8988T (cell line): ENCODE data around the gene SLC8A2.

Experiments
- DNase-seq: peaks from one replicate; pipeline ENCODE4 v3.0.0; 2011

Gene SLC8A2, protein sequence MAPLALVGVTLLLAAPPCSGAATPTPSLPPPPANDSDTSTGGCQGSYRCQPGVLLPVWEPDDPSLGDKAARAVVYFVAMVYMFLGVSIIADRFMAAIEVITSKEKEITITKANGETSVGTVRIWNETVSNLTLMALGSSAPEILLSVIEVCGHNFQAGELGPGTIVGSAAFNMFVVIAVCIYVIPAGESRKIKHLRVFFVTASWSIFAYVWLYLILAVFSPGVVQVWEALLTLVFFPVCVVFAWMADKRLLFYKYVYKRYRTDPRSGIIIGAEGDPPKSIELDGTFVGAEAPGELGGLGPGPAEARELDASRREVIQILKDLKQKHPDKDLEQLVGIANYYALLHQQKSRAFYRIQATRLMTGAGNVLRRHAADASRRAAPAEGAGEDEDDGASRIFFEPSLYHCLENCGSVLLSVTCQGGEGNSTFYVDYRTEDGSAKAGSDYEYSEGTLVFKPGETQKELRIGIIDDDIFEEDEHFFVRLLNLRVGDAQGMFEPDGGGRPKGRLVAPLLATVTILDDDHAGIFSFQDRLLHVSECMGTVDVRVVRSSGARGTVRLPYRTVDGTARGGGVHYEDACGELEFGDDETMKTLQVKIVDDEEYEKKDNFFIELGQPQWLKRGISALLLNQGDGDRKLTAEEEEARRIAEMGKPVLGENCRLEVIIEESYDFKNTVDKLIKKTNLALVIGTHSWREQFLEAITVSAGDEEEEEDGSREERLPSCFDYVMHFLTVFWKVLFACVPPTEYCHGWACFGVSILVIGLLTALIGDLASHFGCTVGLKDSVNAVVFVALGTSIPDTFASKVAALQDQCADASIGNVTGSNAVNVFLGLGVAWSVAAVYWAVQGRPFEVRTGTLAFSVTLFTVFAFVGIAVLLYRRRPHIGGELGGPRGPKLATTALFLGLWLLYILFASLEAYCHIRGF

DNA sequence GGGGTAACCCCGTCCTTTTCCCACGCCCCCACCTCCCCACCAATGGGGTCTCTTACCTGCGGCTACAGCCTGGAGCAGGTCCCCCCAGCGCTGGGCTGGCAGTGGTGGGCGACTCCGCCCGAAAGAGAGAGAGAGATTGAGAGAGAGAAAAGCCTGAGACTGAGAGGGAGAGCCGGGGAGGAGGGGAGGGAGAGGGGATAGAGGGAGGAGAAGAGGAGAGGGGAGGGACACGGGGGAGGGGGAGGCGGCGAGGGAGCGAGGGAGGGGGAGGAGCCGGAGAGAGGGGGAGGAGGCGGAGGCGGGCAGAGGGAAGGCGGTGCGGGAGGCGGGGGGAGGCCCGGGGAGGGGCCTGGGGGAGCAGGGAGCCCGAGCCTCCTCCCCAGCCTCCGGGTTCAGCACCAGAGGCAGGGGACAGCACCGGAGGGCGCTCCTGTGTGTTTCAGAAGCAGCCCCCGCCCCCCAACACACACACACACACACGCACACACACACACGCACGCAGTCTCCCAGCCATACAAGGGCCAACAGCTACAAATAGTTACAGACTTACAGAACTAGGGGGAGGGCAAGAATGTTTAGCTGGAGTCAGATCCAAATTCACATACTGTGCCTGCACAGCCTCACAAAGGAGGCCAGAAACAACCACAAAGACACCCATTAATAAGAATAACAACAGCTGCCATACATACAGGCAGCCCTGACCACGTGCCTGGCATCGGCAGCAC is at the start of gene SLC8A2:
TSS of gene SLC8A2 (minus strand) at position 161 of the 725 bp plus-strand sequence. CDS start 5,490 bp downstream, outside the sequence.
- peak; percentile 76 for DNase-seq

DNA sequence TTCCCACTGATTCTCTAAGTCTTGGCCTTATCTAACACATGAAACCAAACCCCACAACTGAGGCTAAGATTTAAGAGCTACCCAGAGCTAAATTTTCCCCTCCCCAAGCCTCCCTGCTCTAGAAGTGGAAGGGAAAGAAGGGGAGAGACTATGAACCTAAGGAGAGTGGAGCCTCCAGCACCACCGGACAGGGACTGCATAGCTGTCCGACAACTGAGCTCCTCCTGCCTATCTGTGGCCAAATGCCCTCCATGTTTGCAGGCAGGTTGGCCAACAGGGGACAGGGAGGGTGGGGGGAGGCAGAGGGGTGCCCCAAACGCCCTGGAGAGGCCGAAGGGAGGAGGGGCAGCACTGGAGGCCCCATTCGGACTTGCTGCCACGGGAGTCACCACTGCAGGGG is 49.1 kb upstream of the SLC8A2 start:
- DNase-seq: no peak

DNA sequence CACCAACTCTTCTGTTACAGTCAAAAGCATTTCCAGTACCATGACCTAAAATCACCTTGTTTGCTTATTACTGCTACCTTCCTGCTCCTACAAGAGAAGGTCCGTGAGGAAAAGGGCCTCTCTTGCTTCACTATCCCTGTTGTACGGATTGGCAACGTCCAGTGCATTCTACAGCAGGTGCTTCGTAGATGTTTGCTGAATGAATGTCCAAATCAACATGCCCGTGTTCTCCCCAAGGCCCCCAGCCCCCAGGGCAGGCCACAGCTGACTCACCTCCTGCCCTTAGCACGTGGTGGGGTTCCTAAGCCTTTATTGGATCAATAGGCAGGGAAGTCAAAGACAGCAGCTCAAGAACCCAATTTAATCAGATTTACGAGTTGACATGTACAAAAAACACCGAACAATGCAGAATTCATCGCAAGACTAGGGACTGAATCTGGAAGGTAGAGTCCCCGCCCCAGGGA is 48.7 kb upstream of the SLC8A2 start:
- DNase-seq: no peak

DNA sequence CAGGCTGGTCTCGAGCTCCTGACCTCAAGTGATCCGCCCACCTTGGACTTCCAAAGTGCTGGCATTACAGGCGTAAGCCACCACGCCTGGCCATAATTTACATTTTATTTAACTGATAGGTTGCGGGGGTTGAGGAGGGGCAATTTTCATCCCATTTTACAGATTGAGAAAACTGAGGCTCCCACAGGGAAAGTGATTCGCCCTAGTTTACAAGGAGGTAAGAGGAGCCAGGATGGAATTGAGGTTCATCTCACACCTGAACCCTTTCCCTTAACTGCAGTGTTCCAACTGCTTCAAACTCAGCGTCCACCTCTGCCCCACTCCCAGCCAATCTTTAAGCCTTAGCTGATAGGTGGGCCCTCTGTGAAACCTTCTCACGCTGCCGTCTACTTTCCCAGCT is 47.2 kb upstream of the SLC8A2 start:
- DNase-seq: no peak

DNA sequence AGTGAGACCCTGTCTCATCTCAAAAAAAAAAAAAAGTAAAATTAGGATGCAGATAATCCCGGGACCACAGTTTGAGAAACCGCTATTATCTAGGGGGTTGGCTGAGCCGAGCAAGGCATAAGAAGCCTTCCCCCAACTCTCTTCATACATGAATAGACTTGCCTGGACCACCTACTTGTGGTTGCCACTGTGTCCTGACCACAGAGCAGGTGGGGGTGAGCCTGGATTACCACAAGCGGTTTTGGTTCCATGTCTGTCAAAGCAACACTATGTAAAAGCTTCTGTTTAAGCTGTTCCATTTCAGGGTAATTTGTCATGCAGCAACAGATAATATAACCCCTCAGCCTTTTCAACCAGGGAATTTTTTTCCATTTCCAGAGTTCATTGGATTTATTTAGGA is 46.4 kb upstream of the SLC8A2 start:
- no peak for DNase-seq

DNA sequence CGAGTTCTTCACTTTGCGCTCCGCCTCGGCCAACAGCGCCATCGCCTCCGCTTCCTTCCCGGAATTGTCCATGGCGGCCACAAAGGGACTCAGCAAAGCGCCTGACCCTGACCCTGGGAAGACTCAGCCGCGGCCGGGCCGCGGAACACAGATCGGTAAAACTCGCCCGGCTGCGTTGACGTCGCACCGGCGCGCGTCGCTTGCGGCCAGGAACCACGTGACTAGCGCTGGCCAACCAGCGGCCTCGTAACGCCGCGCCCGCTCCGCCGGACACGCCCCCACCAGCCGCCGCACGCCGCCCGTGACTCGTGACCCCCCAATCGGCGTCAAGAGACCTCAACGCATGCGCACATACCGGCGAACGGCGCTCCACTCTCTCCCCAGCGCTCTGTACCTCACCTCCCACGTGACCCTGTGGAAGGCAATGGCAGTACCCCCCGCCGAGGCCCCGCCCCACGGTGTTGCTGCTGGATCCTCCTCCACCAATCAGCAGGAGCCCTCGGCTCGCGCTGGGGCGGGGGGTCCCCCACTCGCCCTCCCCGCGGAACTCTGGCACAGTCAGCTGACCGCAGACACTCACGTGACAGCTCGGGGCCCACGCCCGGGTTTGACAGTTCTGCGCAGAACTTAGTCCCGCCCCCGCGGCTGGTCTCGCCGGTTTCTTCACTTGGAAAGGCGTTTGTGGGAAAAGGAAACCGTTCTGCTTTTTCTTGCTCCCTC is 43.3 kb upstream of the SLC8A2 start, which contains the start of gene NAPA:
TSS of gene NAPA (minus strand) at position 195 of the 720 bp plus-strand sequence. CDS start at position 72, 123 bp downstream.
- peak; percentile 89 for DNase-seq

DNA sequence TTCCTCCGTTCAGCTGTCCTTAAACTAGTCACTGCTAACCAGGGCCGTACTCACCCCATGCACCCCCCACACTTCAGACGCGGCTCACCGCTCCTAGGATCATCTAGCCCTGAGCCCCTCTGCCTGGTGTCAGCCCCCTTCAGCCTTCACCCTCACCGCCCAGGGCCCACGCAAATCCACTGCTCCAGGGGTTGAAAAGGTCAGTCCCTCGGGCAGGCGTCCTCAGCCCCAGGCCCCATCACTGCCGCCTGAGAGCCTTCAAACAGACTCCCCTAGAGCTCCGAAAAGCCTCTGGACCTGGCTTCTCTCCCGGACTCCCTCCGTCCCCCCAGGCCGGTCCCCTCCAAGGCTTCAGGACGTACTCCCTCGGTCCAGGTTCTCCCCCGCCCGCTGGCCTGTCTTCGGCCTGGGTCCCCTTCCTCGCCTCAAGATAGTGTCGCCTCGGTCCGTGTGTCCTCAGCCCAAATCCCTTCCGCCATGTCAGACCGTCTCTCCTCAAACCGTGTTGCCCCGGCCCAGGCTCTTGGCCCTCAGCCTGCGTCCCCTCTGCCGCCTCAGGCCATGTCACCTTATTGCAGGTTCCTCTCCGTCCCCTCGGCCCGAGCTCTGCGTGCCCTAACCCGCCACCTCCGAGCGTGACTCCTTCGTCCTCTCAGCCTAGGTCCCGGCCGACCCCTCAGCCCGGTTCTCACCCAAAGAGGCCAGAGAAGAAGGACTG is 42.6 kb upstream of the SLC8A2 start:
- DNase-seq: no peak

DNA sequence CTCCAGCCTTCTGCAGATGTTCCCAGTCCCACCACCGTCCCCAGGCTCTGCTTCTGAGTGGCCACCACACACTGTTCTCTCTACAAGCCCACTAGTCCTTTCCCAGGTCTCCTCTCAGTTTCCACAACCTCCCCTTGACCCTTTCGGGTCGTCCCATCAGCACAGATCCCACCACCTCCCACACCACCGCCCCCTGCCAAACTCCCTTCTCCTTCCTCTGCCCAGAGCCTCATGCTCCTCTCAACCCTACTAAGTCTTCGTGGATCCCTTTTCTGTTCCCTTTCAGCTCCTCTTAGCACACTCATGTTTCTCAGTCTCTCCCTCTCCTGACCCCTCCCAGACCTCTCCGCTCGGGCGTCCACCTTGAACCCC is 41.2 kb upstream of the SLC8A2 start:
- no peak for DNase-seq

DNA sequence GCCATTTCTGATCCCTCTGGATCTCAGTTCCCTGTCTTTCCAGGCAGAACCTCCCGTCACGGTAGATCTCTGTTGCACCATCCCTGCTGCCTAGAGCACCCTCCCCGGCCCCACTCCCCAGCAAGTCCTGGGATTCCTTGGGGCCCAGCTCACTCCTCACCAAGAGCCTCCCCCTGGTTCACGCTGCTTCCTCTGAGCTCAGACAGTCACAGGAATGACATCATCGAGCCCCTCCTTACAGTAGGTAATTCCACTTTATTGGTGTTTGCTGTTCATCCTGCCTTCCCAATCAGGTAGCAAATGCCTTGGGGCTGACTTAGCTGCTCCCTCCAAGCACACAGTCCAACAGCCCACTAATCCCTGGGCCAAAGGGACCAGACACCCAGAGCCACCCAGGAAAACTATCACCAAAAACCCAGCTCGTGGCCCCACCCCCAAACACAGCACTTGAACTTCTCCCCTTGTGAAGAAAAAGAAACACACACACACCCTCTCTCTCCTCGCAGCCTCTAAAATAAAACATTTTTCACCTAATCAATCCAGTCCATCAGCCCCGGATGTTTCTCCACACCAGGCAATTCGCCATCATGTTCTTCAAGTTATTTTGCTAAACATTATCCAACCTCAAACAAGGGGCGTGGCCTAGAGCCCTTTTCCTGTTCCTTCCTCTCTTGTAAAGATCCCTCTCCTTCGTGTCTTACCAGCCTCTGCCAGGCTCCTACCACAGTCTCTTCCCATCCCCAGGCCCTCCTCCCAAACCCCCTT is 40.7 kb upstream of the SLC8A2 start:
- DNase-seq: no peak

DNA sequence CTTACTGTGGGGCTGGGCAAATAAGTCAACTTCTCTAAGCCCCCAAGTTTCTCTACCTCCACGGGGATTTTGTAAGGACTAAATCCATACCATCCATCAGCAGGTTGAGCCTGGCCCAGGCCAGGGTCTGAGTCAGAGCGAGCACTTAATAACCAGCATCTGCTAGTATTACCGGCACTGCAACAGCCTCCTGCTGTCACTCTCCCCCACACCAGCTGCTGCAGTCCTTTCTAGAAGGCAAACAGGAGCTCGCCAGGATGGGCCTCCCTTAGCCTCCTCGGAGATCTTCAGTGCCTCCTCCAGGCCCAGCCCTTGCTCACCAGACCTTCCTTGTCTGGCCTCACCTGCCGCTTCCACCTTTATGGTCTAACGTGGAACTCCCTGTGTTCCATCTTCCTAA is 40.0 kb upstream of the SLC8A2 start:
- no peak for DNase-seq

DNA sequence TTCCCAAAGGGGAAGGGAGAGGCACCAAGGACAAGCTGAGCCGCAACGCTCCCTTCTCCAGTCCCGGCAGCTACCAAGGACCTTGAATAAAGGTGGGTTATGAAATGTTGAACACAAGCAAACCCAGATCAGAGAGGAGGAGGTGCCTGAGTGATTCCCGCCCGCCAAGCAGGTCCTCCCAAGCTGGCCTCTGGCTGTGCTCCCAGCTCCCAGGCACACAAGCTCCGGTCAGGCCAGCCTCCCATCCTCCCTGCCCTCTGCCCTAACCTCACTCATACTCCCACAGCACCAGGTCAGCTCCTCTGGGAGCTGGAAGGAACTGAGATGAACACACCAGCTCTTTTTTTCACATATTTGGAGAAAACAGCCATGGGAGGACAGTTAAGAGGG is 39.4 kb upstream of the SLC8A2 start:
- DNase-seq: no peak

DNA sequence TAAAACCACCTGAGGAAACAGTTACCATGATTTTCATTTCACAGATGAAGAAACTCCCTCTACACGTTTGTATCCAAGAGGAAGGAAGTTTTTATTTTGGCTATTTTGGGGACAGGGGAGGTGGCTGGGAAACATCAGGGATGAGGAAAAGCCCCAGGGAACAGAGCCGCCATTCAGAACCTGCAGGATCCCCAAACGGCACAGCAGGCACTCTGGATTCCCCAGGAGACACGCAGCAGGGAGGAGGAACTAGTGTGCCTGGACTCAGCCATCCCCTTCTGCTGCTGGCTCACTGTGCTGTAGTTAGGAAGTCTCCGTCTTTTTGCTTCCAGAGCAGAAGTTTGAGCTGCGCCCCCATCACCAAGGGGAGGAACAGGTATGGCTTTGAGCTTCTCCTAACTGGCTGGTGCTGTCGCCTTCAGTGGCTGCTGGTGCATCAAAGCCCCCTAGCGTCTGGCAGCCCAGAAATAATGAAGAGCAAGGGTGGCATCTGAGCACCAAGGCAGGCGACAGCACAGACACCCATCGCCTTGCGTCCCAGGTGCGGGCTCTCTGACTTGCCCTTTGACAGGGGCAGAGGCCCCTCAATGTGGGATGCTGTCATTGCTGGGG is 38.9 kb upstream of the SLC8A2 start:
- DNase-seq: no peak

DNA sequence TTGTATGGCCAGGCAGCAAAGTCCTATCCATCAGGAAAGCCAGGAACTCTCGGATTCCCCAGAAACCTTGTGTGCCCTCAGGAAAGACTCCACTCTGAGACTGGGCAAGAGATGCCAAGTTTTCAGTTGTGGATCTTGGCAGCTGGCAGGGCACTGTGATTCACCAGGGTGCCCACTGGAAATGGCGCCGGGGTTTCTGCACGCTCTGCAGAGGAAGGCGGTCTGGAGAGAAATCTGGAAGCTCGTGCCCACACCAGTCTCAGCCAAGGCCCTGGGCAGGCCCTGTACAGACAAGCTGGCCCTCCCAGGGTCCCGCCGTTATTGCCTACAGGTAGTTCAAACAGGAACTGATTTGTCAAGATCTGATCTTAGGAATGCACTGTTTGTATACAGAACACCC is 38.3 kb upstream of the SLC8A2 start:
- no peak for DNase-seq

DNA sequence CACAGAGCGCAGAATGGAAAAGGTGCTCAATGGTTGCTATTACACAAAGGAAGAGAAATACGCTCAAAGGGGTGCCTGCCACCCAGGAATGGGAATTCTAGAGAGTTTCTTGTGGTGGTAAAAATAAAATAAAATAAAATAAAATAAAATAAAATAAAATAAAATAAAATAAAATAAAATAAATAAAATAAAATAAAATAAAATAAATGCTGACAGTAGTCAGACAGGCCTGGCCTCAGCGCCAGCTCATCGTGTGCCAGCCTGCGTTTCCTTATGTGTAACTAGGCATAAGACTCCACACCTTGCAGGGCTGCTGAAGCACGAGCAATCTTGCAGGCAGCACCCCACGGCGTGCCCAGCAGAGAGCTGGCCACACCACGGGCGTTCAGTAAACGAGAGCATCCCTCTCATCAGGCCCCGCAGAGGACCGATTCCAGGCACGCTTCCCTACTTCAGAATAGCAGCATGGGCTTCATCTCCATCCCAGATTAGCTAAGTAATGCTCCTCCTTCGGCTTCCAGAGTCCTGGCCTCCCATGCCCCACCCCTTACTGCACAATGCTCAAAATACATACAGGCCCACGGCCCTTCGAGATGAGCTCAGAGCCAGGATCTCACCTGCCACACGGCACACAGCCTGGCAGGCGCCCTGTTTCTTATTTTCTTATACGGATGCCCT is 37.6 kb upstream of the SLC8A2 start:
- DNase-seq: no peak

DNA sequence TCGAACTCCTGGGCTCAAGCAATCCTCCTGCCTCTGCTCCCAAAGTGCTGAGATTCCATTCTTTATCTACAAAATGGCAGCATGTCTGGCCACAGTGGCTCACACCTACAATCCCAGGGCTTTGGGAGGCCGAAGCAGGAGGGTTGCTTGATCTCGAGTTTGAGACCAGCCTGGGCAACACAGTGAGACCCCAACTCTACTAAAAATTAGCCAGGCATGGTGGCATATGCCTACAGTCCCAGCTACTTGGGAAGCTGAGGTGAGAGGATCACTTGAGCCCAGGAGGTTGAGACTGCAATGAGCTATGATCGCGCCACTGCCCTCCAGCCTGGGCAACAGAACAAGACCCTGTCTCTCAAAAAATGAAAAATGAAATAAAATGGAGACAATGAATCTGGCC is 37.0 kb upstream of the SLC8A2 start:
- DNase-seq: no peak

DNA sequence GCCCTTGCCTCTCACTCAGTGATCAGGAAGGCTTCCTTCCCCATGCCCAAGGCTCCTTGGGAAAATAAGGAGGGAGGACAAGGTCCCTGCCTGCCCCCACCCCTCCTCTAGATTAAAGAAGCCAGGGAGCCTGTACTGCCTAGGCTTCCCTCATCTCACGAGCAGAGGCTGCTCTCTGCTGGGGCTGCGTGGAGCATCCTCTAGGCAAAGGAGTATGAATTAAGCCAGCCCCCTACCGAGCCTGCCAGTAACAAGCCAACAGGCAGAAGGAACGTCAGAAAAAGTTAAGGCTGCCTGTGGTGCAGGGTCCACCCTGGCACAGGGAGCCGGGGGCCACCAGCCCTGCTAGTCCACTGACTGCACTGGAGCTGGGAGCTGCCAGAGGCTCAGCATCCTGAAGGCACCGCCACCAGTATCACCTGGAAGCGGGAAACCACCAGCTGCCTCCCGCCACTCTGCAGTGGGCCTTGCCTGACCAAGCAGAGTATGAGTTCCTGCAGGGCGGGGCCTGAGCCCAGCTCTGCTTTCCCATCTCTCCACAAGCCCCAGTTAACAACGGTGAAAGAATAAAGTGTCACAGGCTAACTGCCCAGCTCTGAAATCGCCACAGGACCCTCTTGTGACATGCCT is 36.3 kb upstream of the SLC8A2 start:
- no peak for DNase-seq

DNA sequence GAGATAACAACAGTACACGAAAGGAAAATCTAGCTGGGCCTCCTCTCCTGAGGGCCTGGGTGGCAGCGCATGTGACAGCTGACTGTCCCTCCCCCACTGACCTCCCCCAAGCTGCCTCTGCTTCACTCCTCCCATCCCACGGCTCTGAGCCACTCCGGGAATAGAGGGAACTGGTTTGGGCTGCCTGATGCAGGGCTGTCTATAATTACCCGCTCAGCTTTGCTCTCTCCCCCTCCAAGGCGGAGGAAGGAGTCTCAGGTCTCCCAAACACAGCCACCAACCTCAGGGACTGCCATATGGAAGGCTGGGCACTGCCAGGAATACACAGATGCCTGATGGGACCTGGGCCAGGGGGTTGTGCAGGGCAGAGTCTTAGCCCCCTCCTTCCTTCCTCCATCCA is 35.3 kb upstream of the SLC8A2 start:
- DNase-seq: no peak

DNA sequence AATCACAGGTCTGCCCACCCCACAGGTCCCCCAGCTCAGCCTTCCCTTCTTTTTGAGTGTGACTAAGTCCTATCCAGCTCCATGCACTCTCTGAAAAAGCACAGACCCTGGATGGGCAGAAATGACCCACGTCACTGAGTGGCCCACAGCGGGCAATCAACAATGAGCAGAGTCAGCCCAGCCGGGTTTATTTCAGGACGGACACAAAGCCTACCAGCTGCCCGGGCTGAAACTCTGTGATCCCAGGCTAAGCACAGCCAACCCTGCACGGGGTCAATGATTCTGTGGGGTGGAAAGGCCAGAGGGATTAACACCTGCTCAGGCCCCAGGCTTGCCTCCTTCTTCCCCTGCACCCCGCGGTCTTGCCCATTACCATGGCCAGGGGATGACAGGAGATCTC is 34.8 kb upstream of the SLC8A2 start:
- no peak for DNase-seq

DNA sequence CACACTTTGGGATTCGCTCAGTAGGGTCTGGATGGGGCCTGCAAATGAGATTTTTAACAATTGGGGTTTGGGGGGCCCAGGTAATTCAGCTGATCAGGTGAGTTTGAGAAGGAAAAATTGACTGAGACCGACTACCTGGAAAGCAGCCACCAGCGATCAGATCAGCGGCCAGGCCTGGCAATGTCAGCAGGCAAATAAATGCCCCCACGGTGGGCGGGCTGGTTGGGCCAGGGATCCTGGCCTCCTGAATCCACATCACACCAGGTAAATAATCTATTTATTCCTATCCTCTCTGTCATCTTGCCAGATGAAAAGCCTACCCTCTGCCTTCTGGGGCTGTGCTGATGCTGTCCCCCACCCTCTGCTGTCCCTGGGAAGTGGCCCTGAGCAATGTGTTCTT is 33.8 kb upstream of the SLC8A2 start:
- DNase-seq: no peak

DNA sequence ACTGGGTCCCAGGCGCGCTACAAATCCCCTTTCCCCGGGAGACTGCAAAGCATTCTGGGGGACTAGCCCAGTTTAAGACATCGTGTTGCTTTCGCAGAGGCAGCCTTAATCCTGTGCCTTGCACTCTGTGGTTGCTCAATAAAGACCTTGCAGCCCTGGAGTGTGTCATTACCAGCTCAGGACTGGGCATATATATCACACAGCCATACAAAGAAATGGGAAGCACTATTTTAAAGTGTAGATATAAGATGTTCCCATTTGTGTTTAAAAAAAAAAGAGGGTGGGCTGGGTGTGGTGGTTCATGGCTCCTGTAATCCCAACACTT is 32.1 kb upstream of the SLC8A2 start:
- no peak for DNase-seq
